ENCODE results near the gene PAK4. TPM values are rescaled to one million over a fixed set of nuclear protein-coding genes. Genes with fewer than 3 reads are reported as not detected.

PAK4 gene
- total RNA-seq, 1 donor from 2014 or later: 0.82 TPM

- FAIRE-seq: no peak
- no peak for DNase-seq (ENCODE audit: low spot score in 2 of 2)
Observed at GRCh38 chr19:39223703-39224279, 98.2 kb downstream of the PAK4 start.

GRCh38 chr19:39224910-39225309 lies 99.3 kb downstream of the PAK4 start:
- no peak for DNase-seq (ENCODE audit: low spot score in 2 of 2)
- no peak for FAIRE-seq

Other genes with a start within 250 kb of the PAK4 start
- 5.3 TPM for gene RINL, start 247.5 kb upstream of the PAK4 start, total RNA-seq
- 56.7 TPM for gene SIRT2, start 226.2 kb upstream of the PAK4 start, total RNA-seq
- 3.3 TPM for gene NFKBIB, start 225.8 kb upstream of the PAK4 start, total RNA-seq
- 1.6 TPM for gene CCER2, start 213.6 kb upstream of the PAK4 start, total RNA-seq
- gene SARS2, start 195.0 kb upstream of the PAK4 start, total RNA-seq: 6.9 TPM
- gene MRPS12, start 194.8 kb upstream of the PAK4 start, total RNA-seq: 17.1 TPM
- 4.5 TPM for gene FBXO17, start 150.0 kb upstream of the PAK4 start, total RNA-seq
- gene FBXO27, start 93.2 kb upstream of the PAK4 start, total RNA-seq: 8.6 TPM
- not detected for gene ACP7, start 41.4 kb upstream of the PAK4 start, total RNA-seq
- not detected for gene NCCRP1, start 71.2 kb downstream of the PAK4 start, total RNA-seq
- not detected for gene SYCN, start 78.5 kb downstream of the PAK4 start, total RNA-seq
- not detected for gene IFNL3, start 119.2 kb downstream of the PAK4 start, total RNA-seq
- under 0.01 TPM for gene IFNL4, start 123.1 kb downstream of the PAK4 start, total RNA-seq
- gene IFNL2, start 142.6 kb downstream of the PAK4 start, total RNA-seq: not detected
- gene IFNL1, start 170.6 kb downstream of the PAK4 start, total RNA-seq: not detected
- gene LRFN1, start 195.1 kb downstream of the PAK4 start, total RNA-seq: 5.3 TPM
- 2.9 TPM for gene GMFG, start 210.3 kb downstream of the PAK4 start, total RNA-seq
- 13.0 TPM for gene SAMD4B, start 216.6 kb downstream of the PAK4 start, total RNA-seq